H1 (cell line): ENCODE measurements around the gene RAD51B. TPM values are rescaled to one million over a fixed set of nuclear protein-coding genes. Genes with fewer than 3 reads are reported as not detected.

Experiments used
- CTCF ChIA-PET: fragments of 300-600 bp; sonication (Branson Sonifier 250); formaldehyde crosslinking; loops from one replicate; lab custom pipeline; 2021; ENCODE audit not compliant: partially characterized antibody; lab: Charles Lee
- POLR2A ChIA-PET: fragments of 300-600 bp; sonication (Branson Sonifier 250); formaldehyde crosslinking; loops from one replicate; lab custom pipeline; 2021; ENCODE audit warnings: inconsistent platforms; ENCODE audit not compliant: partially characterized antibody; lab: Charles Lee
- DNase-seq, 2 experiments: peaks; one replicate each; pipeline versions ENCODE4 v3.0.0 to v3.0.0-alpha.2; 2010 to 2022; ENCODE audit warnings: low spot score in 2 of 2, low read depth in 1 of 2, mixed read lengths in 1 of 2
- FAIRE-seq: peaks from 2 replicates; lab custom pipeline; 2011; peaks lifted over from hg19 to GRCh38; lab: Jason Lieb, UNC
- H2AFZ ChIP-seq: 2 replicates; pipeline ENCODE4 v1.8.1; 2012; ENCODE audit warnings: low read length, inconsistent platforms
- H2AK5ac ChIP-seq: 2 replicates; pipeline ENCODE4 v1.6.1; 2013; ENCODE audit warnings: low read depth, low read length
- H2BK120ac ChIP-seq: replicated peaks from 2 replicates; pipeline ENCODE3; 2013; ENCODE audit warnings: low read depth, low read length, inconsistent platforms
- H2BK12ac ChIP-seq: 2 replicates; pipeline ENCODE4 v1.6.1; 2013; ENCODE audit warnings: low read depth, low read length
- H2BK15ac ChIP-seq: 2 replicates; pipeline ENCODE4 v1.6.1; 2013; ENCODE audit warnings: low read length
- H2BK20ac ChIP-seq: 2 replicates; pipeline ENCODE4 v1.6.1; 2013; ENCODE audit warnings: low read length
- H2BK5ac ChIP-seq: 2 replicates; pipeline ENCODE4 v1.6.1; 2013; ENCODE audit warnings: low read depth, low read length
- H3K14ac ChIP-seq: 2 replicates; pipeline ENCODE4 v1.6.1; 2013; ENCODE audit warnings: inconsistent platforms; ENCODE audit not compliant: insufficient read length
- H3K18ac ChIP-seq: 2 replicates; pipeline ENCODE4 v1.6.1; 2013; ENCODE audit warnings: low read length; ENCODE audit errors: extremely low read depth
- H3K23ac ChIP-seq: 2 replicates; pipeline ENCODE4 v1.6.1; 2013; ENCODE audit warnings: inconsistent platforms; ENCODE audit not compliant: insufficient read length
- H3K23me2 ChIP-seq: 2 replicates; pipeline ENCODE4 v1.6.1; 2013; ENCODE audit warnings: low read depth, low read length
- H3K27ac ChIP-seq: 2 replicates; pipeline ENCODE4 v1.6.1; 2011; ENCODE audit warnings: low read depth, low read length, inconsistent platforms
- H3K27me3 ChIP-seq, 4 experiments: replicated peaks in 1 of 4; 1 replicate in 1 of 4; 2 replicates in 3 of 4; pipeline versions ENCODE4 v1.6.1 to v1.8.1; 2011 to 2013; ENCODE audit warnings: low read length in 3 of 4, mild to moderate bottlenecking in 3 of 4, inconsistent platforms in 2 of 4, mixed read lengths in 2 of 4, moderate library complexity in 1 of 4; ENCODE audit not compliant: control insufficient read depth in 3 of 4, insufficient read depth in 3 of 4; ENCODE audit errors: extremely low read depth in 1 of 4
- H3K36me3 ChIP-seq, 4 experiments: 2 replicates each; pipeline versions ENCODE4 v1.6.1 to v1.8.1; 2011 to 2013; ENCODE audit warnings: mild to moderate bottlenecking in 4 of 4, low read length in 3 of 4, moderate library complexity in 2 of 4, control low read depth in 1 of 4, inconsistent platforms in 1 of 4; ENCODE audit not compliant: insufficient read depth in 4 of 4, control insufficient read depth in 2 of 4
- H3K4ac ChIP-seq: replicated peaks from 2 replicates; pipeline ENCODE3; 2013; ENCODE audit warnings: low read length, low read depth, mixed read lengths, inconsistent platforms; ENCODE audit not compliant: insufficient read length
- H3K4me1 ChIP-seq, 4 experiments: replicated peaks in 1 of 4; 1 replicate in 1 of 4; 2 replicates in 3 of 4; pipeline versions ENCODE4 v1.6.1 to v1.8.1; 2011 to 2013; ENCODE audit warnings: low read length in 3 of 4, inconsistent platforms in 2 of 4, mixed read lengths in 1 of 4; ENCODE audit not compliant: insufficient read depth in 4 of 4, control insufficient read depth in 3 of 4
- H3K4me2 ChIP-seq, 2 experiments: 2 replicates each; pipeline versions ENCODE4 v1.6.1 to v1.8.1; 2011 to 2013; ENCODE audit warnings: low read depth in 2 of 2, low read length in 2 of 2, control low read depth in 1 of 2, inconsistent platforms in 1 of 2, mild to moderate bottlenecking in 1 of 2; ENCODE audit not compliant: insufficient read depth in 1 of 2
- H3K4me3 ChIP-seq, 4 experiments: fragments of 200-600, 300-600 bp in 1 of 4; sonication (generic), shearing (Covaris generic), sonication (Bioruptor Twin) in 1 of 4; 2 replicates each; pipeline versions ENCODE4 v1.5.1 to v1.8.1; 2011 to 2016; ENCODE audit warnings: low read length in 4 of 4, low read depth in 3 of 4, control low read depth in 2 of 4, inconsistent platforms in 2 of 4, mild to moderate bottlenecking in 2 of 4, mixed read lengths in 1 of 4, moderate library complexity in 1 of 4; ENCODE audit not compliant: insufficient read depth in 2 of 4; ENCODE audit errors: extremely low read depth in 1 of 4
- H3K56ac ChIP-seq: replicated peaks from 2 replicates; pipeline ENCODE3; 2013; ENCODE audit warnings: low read depth, mild to moderate bottlenecking, mixed read lengths, low read length, inconsistent platforms; ENCODE audit not compliant: insufficient read length
- H3K79me1 ChIP-seq: 2 replicates; pipeline ENCODE4 v1.6.1; 2013; ENCODE audit warnings: low read depth, low read length, control low read depth
- H3K79me2 ChIP-seq, 2 experiments: 2 replicates each; pipeline versions ENCODE4 v1.6.1 to v1.8.1; 2012 to 2013; ENCODE audit warnings: low read length in 2 of 2, mild to moderate bottlenecking in 2 of 2, inconsistent platforms in 1 of 2; ENCODE audit not compliant: insufficient read depth in 2 of 2, control insufficient read depth in 1 of 2
- H3K9ac ChIP-seq, 4 experiments: replicated peaks in 1 of 4; 1 replicate in 1 of 4; 2 replicates in 3 of 4; pipeline versions ENCODE4 v1.6.1 to v1.8.1; 2011 to 2013; ENCODE audit warnings: low read depth in 3 of 4, low read length in 3 of 4, control low read depth in 2 of 4, mild to moderate bottlenecking in 2 of 4, moderate library complexity in 2 of 4, inconsistent platforms in 1 of 4; ENCODE audit errors: extremely low read depth in 1 of 4
- H3K9me3 ChIP-seq, 2 experiments: 2 replicates each; pipeline versions ENCODE4 v1.6.1 to v1.8.1; 2012 to 2013; ENCODE audit warnings: mild to moderate bottlenecking in 2 of 2, moderate library complexity in 2 of 2, control low read depth in 1 of 2, inconsistent platforms in 1 of 2, low read depth in 1 of 2, low read length in 1 of 2, mixed read lengths in 1 of 2; ENCODE audit not compliant: insufficient read depth in 2 of 2
- H4K20me1 ChIP-seq, 2 experiments: replicated peaks in 1 of 2; 2 replicates each; pipeline versions ENCODE3 to v1.8.1; 2011 to 2013; ENCODE audit warnings: inconsistent platforms in 2 of 2, low read length in 2 of 2, mild to moderate bottlenecking in 1 of 2; ENCODE audit not compliant: insufficient read depth in 2 of 2, control insufficient read depth in 1 of 2
- H4K5ac ChIP-seq: 2 replicates; pipeline ENCODE4 v1.6.1; 2013; ENCODE audit warnings: low read length, low read depth, mixed read lengths, inconsistent platforms; ENCODE audit not compliant: insufficient read length
- H4K8ac ChIP-seq: 2 replicates; pipeline ENCODE4 v1.8.0; 2013; ENCODE audit warnings: mild to moderate bottlenecking, moderate library complexity, low read length, inconsistent platforms; ENCODE audit not compliant: insufficient read depth; ENCODE audit errors: extremely low read depth
- H4K91ac ChIP-seq: replicated peaks from 2 replicates; pipeline ENCODE3; 2013; ENCODE audit warnings: low read length, mixed read lengths, inconsistent platforms; ENCODE audit not compliant: insufficient read length
- BRCA1 ChIP-seq: IDR thresholded peaks from 2 replicates; pipeline ENCODE4 v1.6.1; 2012; ENCODE audit warnings: low read depth, low read length, improper control_type of control experiment
- CBX5 ChIP-seq: fragments of 300-800, 300-1000 bp; sonication (generic); IDR thresholded peaks from 2 replicates; pipeline ENCODE4 v1.7.1; 2016; ENCODE audit warnings: antibody characterized with exemption, low read length, low read depth
- CEBPB ChIP-seq: IDR thresholded peaks from 2 replicates; pipeline ENCODE4 v1.6.1; 2012; ENCODE audit warnings: low read depth, low read length
- CTCF ChIP-seq, 3 experiments: IDR thresholded peaks; 1 replicate in 2 of 3; 2 replicates in 1 of 3; pipeline versions ENCODE4 v1.5.1 to v1.6.1; 2011; ENCODE audit warnings: low read length in 3 of 3, mild to moderate bottlenecking in 3 of 3, inconsistent platforms in 2 of 3, low read depth in 1 of 3, moderate library complexity in 1 of 3; ENCODE audit not compliant: insufficient read depth in 1 of 3; ENCODE audit errors: control extremely low read depth in 1 of 3
- EGR1 ChIP-seq: IDR thresholded peaks from 2 replicates; pipeline ENCODE4 v1.6.1; 2011; ENCODE audit warnings: low read depth, low read length, borderline replicate concordance
- RNF2 ChIP-seq: fragments of 200-900, 300-1000 bp; sonication (generic); IDR thresholded peaks from 2 replicates; pipeline ENCODE4 v1.7.1; 2016; ENCODE audit warnings: borderline replicate concordance, low read depth, mild to moderate bottlenecking, antibody characterized with exemption, low read length; ENCODE audit not compliant: poor library complexity, severe bottlenecking; ENCODE audit errors: missing control alignments
- SIN3A ChIP-seq, 2 experiments: IDR thresholded peaks in 1 of 2; conservative IDR thresholded peaks in 1 of 2; 2 replicates each; pipeline ENCODE4 v1.6.1; 2011 to 2012; ENCODE audit warnings: low read length in 2 of 2, improper control_type of control experiment in 1 of 2, low read depth in 1 of 2, mild to moderate bottlenecking in 1 of 2
- SP1 ChIP-seq: IDR thresholded peaks from 2 replicates; pipeline ENCODE4 v1.6.1; 2011; ENCODE audit warnings: low read depth, low read length
- TAF1 ChIP-seq: IDR thresholded peaks from 2 replicates; pipeline ENCODE4 v1.6.1; 2011; ENCODE audit warnings: mild to moderate bottlenecking, low read depth, low read length
- WGBS, 2 experiments: shearing (Covaris generic) in 1 of 2; methylation state at CpG; one replicate each; pipeline versions ENCODE4 v1.1.6 to v1.1.7; 2013 to 2015; ENCODE audit warnings: low lambda C conversion rate in 2 of 2, mixed read lengths in 2 of 2, inconsistent platforms in 1 of 2, low coverage in 1 of 2, missing lambda C conversion rate in 1 of 2; ENCODE audit not compliant: insufficient replicate concordance in 2 of 2, insufficient coverage in 1 of 2, insufficient read length in 1 of 2; ENCODE audit errors: extremely low coverage in 1 of 2, missing lambda C conversion rate in 1 of 2; 5-methylcytosine and 5-hydroxymethylcytosine counted together
- polyA plus RNA-seq, 7 experiments: library from polyadenylated mRNA; depleted of rRNA in 3 of 7; stranded (reverse) in 5 of 7; unstranded in 2 of 7; fragments of >200 nt in 5 of 7; fragments of 200-250 nt in 2 of 7; gene quantifications; 1 replicate in 5 of 7; 2 replicates in 1 of 7; 4 replicates in 1 of 7; pipeline versions ENCODE4 v1.2.1 to v1.2.3, GENCODE V29; 2011 to 2013; ENCODE audit warnings: missing spikeins in 2 of 7, mixed read lengths in 2 of 7
- total RNA-seq: library from RNA; stranded (reverse); fragmentation: NEBNext Ultra II Directional; extraction: Animal tissue kit (Norgen Biotek cat#: 25700); gene quantifications from 2 replicates; pipeline ENCODE4 v1.2.1, GENCODE V29; 2021

Gene RAD51B
- total and polyA plus RNA-seq, 2 of the 8 experiments (the other 6 are each of a cell fraction or from before 2014, with no cell fraction given): 3.9 to 14.9 TPM

DNA sequence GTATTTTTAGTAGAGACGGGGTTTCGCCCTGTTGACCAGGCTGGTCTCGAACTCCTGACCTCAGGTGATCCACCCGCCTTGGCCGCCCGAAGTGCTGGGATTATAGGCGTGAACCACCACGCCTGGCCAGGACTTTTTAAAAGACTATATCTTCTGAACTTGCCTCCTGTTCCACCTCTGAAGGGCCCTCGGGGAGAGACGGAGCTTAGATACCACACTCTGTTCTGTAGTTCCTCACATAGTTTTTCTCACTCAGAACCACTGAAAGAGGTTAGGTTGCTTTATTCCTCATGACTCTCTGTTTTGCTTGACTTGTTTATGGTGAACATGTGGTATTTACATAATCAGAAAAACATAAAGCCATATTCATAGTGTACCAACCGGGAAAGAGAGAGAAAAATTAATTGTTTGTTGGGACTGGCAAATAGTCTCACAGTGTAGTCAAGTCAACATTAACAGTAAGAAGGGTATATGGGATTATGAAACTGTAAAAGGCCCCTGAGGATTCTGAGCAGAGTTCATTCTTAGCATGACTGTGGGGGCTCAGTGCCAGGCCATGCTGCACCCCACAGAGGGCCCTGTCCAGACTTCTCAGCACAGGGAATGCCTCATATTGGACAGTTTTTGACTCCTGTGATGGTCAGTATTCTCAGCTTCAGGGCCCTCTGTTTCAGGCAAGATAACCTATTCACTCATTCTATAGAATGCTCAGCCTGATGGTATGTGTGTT, 631.0 kb downstream of the RAD51B start:
- 0 out of 2 replicates have a peak overlapping the region, but pooled peaks have one; percentile 12 for H2BK12ac ChIP-seq
- no peak overlapping the region for H3K14ac ChIP-seq
- H2BK20ac ChIP-seq: 0 out of 2 replicates have a peak overlapping the region, but pooled peaks have one; percentile 3
- H3K4me3 ChIP-seq: no peak overlapping the region
- peak overlapping the region; percentile 89 for H2BK120ac ChIP-seq
- no peaks in the 10 kb centered on the region for H3K36me3 ChIP-seq
- H3K23ac ChIP-seq: no peak overlapping the region
- no peak for FAIRE-seq
- no peak overlapping the region for H3K56ac ChIP-seq
- H3K4me1 ChIP-seq: peaks cover 0 to 12% (median 9%) of the 10 kb centered on the region in 4 experiments; a peak in 5 of 7 replicates
- no peak overlapping the region for H3K4ac ChIP-seq
- no peak overlapping the region for H3K18ac ChIP-seq
- no peak overlapping the region for H4K8ac ChIP-seq
- H3K27ac ChIP-seq: no peak overlapping the region
- H3K79me2 ChIP-seq: no peaks in the 10 kb centered on the region
- no peaks in the 10 kb centered on the region for H3K23me2 ChIP-seq
- H4K5ac ChIP-seq: no peak overlapping the region
- H3K9ac ChIP-seq: no peak overlapping the region
- no peak overlapping the region for H4K91ac ChIP-seq
- CTCF ChIA-PET: interaction anchor here (1.1 to 1.8 kb wide), 4 partner anchors 11 to 178 kb away, joined by 3 to 5 read pairs (median 4); no protein-coding TSS in a partner anchor
- H2AFZ ChIP-seq: no peak overlapping the region
- no peaks in the 10 kb centered on the region for H3K79me1 ChIP-seq
- POLR2A ChIA-PET: interaction anchor here (0.8 to 2.5 kb wide), 6 partner anchors 8 to 343 kb away, joined by 3 to 9 read pairs (median 4); partner anchors contain the start of gene ZFP36L1
- no peaks in the 10 kb centered on the region for H3K27me3 ChIP-seq
- H2AK5ac ChIP-seq: no peak overlapping the region
- 90% methylated on average over 11 of the region's 11 CpGs; no CpG with 5 or more reads in 1 of the 2 experiments for WGBS, 2 experiments
- DNase-seq: no peak
- H3K4me2 ChIP-seq: peak overlapping the region in 1 of 2 experiments; percentile 51; a peak in 1 of 4 replicates
- no peak overlapping the region for H2BK15ac ChIP-seq
- H4K20me1 ChIP-seq: no peaks in the 10 kb centered on the region
- no peak overlapping the region for H2BK5ac ChIP-seq
- peaks cover 2 to 5% of the 10 kb centered on the region in 2 experiments; a peak in 1 of 4 replicates for H3K9me3 ChIP-seq
- TF ChIP-seq RNF2 (no peak), CEBPB (no peak), SP1 (no peak), TAF1 (no peak), CTCF (IDR thresholded peaks at IDR 0.05; ENCODE audit: control extremely low read depth in 1 of 3, insufficient read depth in 1 of 3, low read depth in 1 of 3, low read length in 3 of 3) (no peak), SIN3A (conservative IDR thresholded peaks at IDR 0.05 in 1 of 2, IDR thresholded peaks at IDR 0.05 in 1 of 2; ENCODE audit: low read depth in 1 of 2, low read length in 2 of 2) (no peak), EGR1 (no peak), BRCA1 (no peak), CBX5 (no peak)
